Muscle layer of duodenum (tissue), 2 donors: ENCODE data around the gene ATG7.

Source experiments
- H3K27ac ChIP-seq: one replicate; pipeline ENCODE4 v1.7.0; 2013; ENCODE audit warnings: mild to moderate bottlenecking, low read length
- H3K27me3 ChIP-seq: one replicate; pipeline ENCODE4 v1.7.0; 2013; ENCODE audit warnings: low read depth, mild to moderate bottlenecking, control low read depth, low read length
- H3K36me3 ChIP-seq, 2 donors: one replicate each; pipeline ENCODE4 v1.7.0; 2013; ENCODE audit warnings: low read length in 2 of 2, control low read depth in 1 of 2, mild to moderate bottlenecking in 1 of 2; ENCODE audit not compliant: insufficient read depth in 2 of 2, control insufficient read depth in 1 of 2
- H3K4me1 ChIP-seq, 2 donors: one replicate each; pipeline ENCODE4 v1.7.0; 2013; ENCODE audit warnings: low read length in 2 of 2, mild to moderate bottlenecking in 2 of 2, control low read depth in 1 of 2, moderate library complexity in 1 of 2; ENCODE audit not compliant: insufficient read depth in 2 of 2, control insufficient read depth in 1 of 2
- H3K4me3 ChIP-seq, 2 donors: one replicate each; pipeline ENCODE4 v1.7.0; 2013; ENCODE audit warnings: low read length in 2 of 2, low read depth in 1 of 2, mild to moderate bottlenecking in 1 of 2
- H3K9me3 ChIP-seq, 2 donors: one replicate each; pipeline ENCODE4 v1.7.0; 2013; ENCODE audit warnings: low read length in 2 of 2, control low read depth in 1 of 2, mild to moderate bottlenecking in 1 of 2; ENCODE audit not compliant: control insufficient read depth in 1 of 2
- donor health status: healthy.

Gene ATG7

DNA sequence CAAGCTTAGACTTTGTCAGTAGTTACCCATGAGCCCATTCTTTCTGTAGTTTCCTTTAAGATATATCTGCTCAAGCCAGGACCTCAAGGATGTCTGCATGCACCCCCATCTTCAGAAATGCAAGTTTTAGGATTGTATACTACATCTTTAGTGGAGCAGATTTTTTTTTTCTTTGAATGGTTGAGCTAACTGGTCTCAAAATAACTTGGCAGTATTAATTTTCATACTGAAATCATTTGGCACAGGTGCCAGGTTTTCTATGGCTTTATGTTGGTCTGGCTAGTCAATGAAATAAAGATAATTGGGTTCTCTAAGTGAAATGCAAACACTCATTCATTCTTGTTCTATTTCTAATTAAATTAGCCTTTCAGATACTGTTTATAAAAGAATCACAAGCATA is 108.9 kb downstream of the ATG7 start:
- H3K27me3 ChIP-seq, result no peaks in the 10 kb centered on the region
- H3K4me3 ChIP-seq, result no peak overlapping the region
- H3K36me3 ChIP-seq, result no peaks in the 10 kb centered on the region
- no peaks in the 10 kb centered on the region for H3K9me3 ChIP-seq
- H3K27ac ChIP-seq, result no peak overlapping the region
- H3K4me1 ChIP-seq, result peaks cover 0 to 12% of the 10 kb centered on the region in 2 donors

DNA sequence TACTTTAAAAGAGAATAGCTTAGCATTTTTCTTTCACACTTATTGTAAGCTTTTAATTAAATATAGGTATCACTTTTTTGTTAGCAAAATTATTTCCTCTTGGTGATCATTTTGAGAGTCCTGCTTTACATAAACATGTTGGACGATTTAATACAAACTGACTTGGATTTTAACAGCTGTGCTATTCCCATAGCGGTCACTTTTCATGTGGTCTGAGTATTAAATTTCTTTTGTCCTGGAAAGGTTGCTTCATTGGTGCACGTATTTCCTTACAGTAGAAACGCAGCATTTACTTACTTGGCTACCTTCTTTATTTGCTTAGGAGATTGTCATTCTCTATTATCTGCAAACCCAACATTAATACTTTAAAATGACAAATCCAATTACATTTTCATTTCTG is 109.4 kb downstream of the ATG7 start:
- no peaks in the 10 kb centered on the region for H3K27me3 ChIP-seq
- H3K27ac ChIP-seq, result no peak overlapping the region
- no peaks in the 10 kb centered on the region for H3K9me3 ChIP-seq
- no peak overlapping the region for H3K4me3 ChIP-seq
- H3K36me3 ChIP-seq, result no peaks in the 10 kb centered on the region
- H3K4me1 ChIP-seq, result peaks cover 3 to 16% of the 10 kb centered on the region in 2 donors

DNA sequence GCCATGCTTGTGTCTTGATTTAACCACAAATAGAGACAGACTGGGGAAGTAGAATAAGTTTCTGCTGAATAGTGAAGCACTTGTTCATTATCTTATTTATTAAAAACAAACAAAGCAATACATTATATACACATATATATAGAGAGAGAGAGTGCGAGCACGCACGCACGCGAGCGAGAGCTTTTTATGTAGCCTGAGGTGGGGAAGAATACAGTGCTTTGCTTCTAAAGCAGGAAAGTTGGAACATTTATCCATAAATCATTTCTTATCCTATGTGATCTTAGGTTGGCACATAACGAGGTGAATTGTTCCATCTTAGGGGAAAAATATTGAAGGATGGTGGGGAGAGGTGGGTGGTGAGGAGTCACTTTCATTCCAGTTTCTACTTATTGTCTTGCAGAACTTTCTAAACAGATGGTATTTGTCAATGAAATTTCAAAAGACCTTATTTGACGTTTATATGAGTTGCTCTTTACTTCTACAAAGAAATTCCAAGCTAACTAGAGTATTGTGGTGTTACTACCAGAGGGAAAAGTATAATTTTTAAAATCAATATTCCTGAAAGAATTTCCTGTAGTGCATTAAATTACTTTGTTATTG is 110.0 kb downstream of the ATG7 start:
- no peaks in the 10 kb centered on the region for H3K36me3 ChIP-seq
- H3K27ac ChIP-seq, result no peak overlapping the region
- H3K9me3 ChIP-seq, result no peaks in the 10 kb centered on the region
- no peaks in the 10 kb centered on the region for H3K27me3 ChIP-seq
- H3K4me1 ChIP-seq, result peaks cover 7 to 23% of the 10 kb centered on the region in 2 donors
- H3K4me3 ChIP-seq, result no peak overlapping the region

DNA sequence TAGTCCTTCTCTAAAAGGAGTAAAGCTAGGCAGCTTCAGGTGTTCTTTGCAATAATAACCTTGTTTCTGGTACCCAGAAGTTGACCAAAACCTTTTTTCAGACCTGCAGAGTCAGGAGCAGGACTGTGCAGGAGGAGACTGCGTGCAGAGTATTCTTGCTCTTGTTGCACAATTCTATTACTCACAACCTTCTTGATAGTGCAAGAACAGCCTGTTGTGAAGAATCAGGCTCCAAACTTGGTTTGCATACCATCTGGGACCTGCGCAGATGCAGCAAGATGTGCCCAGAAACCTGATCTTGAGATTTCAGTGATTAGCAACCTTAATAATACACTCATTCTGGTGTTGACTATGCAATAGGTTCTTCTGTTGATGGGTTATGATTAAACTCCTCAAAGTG is 111.9 kb downstream of the ATG7 start:
- H3K27me3 ChIP-seq, result no peaks in the 10 kb centered on the region
- H3K4me1 ChIP-seq, result peaks cover 7 to 25% of the 10 kb centered on the region in 2 donors
- H3K27ac ChIP-seq, result no peak overlapping the region
- no peak overlapping the region for H3K4me3 ChIP-seq
- no peaks in the 10 kb centered on the region for H3K9me3 ChIP-seq
- no peaks in the 10 kb centered on the region for H3K36me3 ChIP-seq

DNA sequence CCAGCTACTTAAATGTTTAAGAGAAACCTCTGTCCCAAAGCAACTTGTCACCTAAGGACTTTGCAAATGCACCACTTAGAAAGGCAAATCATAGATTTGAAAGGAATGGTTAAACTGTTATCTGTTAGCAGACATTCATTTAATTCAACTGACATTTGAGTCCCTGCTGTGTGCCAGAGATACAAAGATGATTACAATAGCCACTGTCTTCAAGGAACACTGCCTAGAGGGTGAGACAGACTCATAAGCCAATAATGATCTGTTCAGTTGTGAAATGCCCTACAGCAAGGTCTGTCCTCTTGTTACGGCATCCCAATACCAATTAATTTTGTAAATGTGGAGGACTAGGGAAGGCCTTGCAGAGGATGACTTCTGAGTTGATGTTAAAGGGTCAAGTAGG is 113.1 kb downstream of the ATG7 start:
- Histone ChIP-seq H3K27me3 (no peaks in the 10 kb centered on the region), H3K27ac (no peak overlapping the region), H3K4me3 (no peak overlapping the region), H3K4me1 (peaks cover 7 to 23% of the 10 kb centered on the region in 2 donors), H3K9me3 (no peaks in the 10 kb centered on the region), H3K36me3 (no peaks in the 10 kb centered on the region)

DNA sequence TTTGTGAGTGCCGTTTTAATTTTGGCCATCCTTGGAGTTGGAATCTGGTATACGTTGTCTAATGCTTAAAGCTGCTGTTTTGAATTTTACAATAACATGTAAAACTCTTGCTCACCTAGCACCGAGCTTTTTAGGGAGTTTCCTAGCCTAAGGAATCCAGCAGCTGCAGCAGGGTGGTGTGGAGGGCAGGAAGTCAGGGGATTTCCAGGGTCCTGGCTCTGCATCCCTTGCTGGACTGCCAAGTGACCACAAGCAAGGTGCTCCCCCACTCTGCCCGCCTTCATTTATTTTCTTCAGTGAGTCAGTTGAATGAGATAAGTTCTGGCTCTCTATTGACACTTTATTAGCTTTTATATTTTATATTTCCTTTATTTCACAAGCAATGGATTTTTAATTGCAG is 113.7 kb downstream of the ATG7 start:
- Histone ChIP-seq H3K4me1 (peaks cover 7 to 21% of the 10 kb centered on the region in 2 donors), H3K9me3 (no peaks in the 10 kb centered on the region), H3K36me3 (no peaks in the 10 kb centered on the region), H3K27me3 (no peaks in the 10 kb centered on the region), H3K27ac (no peak overlapping the region), H3K4me3 (no peak overlapping the region)

DNA sequence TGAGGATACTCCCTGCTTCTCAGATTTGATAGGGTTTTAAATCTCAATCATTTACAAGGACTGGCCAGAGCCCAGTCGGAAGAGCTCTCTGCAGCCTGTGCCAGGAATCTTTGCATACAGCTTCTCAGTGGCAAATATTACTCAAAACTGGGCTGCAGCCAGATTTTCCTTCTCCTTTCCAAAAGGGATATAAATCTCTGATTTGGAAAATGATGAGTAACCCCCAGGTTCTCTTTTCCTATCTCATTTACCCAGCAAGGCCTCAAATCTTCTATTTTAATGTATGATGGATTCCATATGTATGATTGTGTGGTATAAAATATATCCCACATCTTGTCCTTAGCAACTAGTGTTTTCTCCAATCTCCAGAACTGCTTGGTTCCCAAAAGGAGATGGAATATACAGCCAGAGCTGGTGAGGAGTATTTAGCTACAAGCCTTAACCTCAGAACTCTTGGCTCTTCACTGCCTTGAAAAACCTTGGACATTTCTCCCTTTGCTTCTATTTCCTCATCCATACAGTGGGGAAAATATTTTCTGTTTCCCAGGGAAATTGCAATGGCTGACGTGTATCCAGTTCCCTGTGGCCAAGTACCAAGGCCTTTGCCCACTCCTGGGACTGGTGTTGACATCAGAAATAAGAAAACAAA is 114.4 kb downstream of the ATG7 start:
- H3K27ac ChIP-seq, result peak overlapping the region; percentile 34

DNA sequence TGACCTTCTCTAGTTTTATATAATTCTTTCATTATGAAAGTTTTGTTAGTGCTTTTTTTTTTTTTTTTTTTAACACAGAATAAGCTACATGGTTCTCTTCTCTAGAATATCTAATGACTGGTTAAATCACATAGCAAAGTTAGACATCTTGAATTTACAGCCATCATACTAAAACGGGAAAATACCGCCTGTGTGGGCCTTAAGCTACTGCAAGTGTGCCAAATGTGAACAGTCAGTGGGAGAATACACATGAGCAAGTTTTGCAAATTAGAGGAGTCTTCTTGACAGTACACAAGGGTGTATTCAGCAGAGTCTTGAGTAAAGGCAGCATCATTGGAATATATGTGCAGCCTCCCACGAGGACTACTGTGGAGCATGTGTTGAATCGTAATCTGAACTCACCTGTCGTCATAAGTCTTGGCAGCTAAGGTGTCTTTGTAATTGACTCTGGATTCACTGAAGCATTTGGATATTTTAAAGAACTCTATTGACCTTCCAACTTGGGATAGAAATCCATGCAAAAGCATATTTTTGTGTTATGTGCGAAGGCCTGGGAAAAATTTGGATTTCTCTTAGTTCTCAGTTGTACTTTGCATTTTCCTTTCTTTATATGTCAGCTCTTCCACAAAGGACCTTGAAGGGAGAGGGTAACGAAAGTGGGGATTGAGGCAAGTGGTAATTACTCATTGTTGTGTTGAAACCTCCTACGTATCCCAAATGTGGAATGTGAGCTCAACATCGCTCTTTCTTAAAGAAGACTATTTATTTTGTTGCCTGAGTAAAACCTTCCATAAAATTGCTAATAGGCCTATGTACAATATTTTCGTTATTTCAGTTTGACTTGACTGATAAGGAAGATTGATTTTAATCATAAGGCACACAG is 117.4 kb downstream of the ATG7 start:
- Histone ChIP-seq H3K4me3 (no peak overlapping the region), H3K9me3 (no peaks in the 10 kb centered on the region), H3K27me3 (no peaks in the 10 kb centered on the region), H3K27ac (no peak overlapping the region), H3K4me1 (peaks cover 7 to 29% of the 10 kb centered on the region in 2 donors), H3K36me3 (no peaks in the 10 kb centered on the region)

More for the DNA sequence above, 114.4 kb downstream of the ATG7 start:
- no peak overlapping the region for H3K4me3 ChIP-seq
- peaks cover 7 to 27% of the 10 kb centered on the region in 2 donors for H3K4me1 ChIP-seq
- H3K9me3 ChIP-seq, result no peaks in the 10 kb centered on the region
- no peaks in the 10 kb centered on the region for H3K36me3 ChIP-seq
- no peaks in the 10 kb centered on the region for H3K27me3 ChIP-seq

DNA sequence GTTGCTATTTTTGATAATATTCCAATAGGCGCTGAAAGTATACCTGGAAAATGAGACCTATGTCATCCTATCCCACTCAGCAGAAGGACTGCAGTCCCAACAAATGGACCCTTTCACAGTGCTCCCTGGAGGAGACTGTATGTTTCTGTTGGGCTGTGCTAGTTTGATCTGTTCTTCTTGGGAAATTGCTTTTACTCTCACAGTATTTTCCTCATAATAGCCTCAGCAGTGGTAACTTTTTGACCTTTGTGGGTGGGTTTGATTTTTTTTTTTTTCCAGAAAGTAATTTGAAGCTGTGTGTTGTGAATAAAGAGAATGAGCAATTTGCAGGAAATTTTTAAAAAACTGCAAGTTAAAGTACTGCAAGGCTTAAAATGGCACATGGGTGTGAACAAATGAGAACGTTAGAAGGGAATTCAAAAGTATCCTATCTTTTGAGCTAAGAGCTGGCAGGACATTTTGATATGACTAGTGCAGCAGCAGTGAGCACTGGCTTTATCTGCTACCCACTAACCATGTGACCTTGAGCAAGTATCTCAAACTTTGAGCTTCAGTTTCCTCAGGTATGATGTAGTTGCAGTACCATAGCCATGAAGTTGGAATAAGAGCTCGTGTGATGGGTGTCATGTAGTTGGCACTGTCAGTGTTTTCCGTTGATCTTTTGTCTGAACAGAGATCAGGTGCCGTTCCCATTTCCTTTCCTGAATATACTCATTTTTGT is 118.4 kb downstream of the ATG7 start:
- H3K36me3 ChIP-seq, result no peaks in the 10 kb centered on the region
- H3K9me3 ChIP-seq, result no peaks in the 10 kb centered on the region
- H3K4me1 ChIP-seq, result peaks cover 7 to 26% of the 10 kb centered on the region in 2 donors
- H3K27me3 ChIP-seq, result no peaks in the 10 kb centered on the region
- H3K27ac ChIP-seq, result no peak overlapping the region
- no peak overlapping the region for H3K4me3 ChIP-seq

DNA sequence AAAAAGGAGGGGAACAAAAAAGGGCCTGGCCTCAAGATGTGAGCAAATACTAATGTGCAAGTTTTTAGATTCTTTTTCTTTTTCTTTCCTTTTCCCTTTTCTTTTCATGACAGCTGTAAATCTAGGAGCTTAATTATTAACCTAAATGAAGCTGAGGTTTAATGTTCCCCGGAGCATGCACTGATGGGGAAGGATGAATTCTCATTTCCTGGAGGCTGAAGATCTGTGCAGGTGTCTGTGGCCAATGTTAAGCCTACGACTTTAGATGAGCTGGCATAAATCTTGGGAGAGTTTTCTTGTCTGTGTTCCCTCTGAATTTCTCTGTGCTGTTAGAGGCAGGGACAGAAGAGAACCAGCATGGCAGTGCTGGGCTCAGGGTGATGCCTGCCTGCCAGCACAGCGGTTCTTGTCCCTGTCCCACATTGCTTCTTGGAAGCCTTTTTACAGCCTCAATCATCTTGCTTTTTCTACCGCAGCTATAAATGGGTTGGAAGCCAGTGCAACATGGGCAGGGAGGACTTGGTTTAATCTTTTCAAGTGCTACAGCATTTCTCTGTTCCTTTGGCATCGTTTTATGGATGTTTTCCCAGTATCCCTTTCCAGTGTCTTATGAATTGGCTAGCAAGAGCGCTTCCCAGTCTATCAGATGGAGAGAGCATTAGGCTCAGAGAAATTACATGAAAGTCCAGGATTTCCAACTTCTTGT is 119.1 kb downstream of the ATG7 start:
- H3K4me3 ChIP-seq, result no peak overlapping the region
- H3K36me3 ChIP-seq, result no peaks in the 10 kb centered on the region
- peaks cover 6 to 18% of the 10 kb centered on the region in 2 donors for H3K4me1 ChIP-seq
- H3K27me3 ChIP-seq, result no peaks in the 10 kb centered on the region
- H3K9me3 ChIP-seq, result no peaks in the 10 kb centered on the region
- H3K27ac ChIP-seq, result no peak overlapping the region
